NCI-H187 treated with DMSO at 0.1 percent for 48 hours (cell line): ENCODE data around the gene BTRC.
"Not testable (repeated sequence)": the region's sequence is repeated elsewhere in the genome, so short reads cannot be mapped to it uniquely, and the experiment has no call there.

Source experiments
- DNase-seq: peaks from one replicate; lab custom pipeline; 2025; lab: John Stamatoyannopoulos, UW

Gene BTRC

GRCh38 chr10:101353692-101354327 is at the start of gene BTRC:
BTRC (plus strand) TSS chr10:101354165; CDS start chr10:101354181, 16 bp downstream.
- DNase-seq, result peak; percentile 87

GRCh38 chr10:101304316-101304715 is 49.6 kb upstream of the BTRC start:
- no peak for DNase-seq

DNA sequence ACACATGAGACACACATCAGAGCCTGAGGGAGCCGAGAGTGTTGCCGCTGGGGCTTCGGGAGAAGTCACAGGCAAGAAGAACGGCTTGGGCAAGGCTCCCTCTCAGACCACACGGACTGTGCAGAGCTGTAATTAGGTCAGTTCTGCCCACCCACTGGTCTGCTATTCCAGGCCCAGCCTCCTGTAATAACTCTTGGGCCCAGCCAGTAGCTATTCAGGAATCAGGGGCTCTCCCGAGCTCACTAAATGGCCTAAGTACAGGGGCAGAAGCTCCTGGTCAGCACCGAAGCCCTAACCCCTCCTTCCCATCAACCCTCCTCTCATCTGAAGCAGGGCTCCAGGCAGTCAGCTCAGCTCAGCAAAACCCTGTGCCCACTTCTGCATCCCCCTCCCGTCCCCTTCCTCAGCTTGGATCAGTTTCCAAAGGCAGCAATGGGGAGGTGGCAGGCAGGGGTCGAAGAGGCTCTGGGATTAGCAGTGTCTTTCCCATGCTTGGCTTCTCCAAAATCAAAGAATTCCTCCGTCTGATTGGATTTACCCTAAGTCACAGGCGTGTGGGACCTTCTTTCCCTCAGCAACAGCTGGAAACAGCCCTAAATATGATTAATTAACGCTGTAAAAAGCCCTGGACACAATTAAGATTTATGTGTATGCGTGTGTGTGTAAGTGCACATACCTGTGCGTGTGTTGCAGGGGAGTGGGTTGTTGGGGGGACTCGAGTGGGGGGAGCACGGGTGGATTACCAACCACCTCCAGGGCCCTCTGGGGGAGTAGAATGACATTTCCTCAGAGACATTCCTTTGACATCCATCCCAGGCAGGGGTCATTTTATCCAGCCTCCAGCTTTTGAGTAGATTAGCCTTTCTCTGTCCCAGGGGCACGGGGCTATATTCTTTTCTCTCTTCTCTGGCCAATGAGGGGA is 48.4 kb upstream of the BTRC start:
- no peak for DNase-seq

DNA sequence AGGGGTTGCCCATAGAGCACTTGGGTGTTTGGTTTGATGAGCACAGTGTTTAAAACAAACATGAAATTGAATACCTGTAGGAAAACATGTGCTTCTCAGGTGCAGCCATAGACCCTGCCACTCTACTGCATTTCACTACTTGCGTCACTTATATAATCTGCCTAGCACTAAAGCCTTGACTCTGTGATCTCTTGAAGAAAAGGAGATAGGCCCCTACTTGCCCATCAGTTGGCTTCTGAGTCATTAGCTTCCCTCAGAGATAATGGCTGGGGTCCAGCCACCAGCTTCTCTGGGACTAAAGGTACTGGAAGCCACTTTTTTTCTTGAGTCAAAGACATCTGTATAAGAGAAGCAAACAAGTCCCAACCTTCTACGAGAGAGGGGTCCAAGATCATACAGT is 45.9 kb upstream of the BTRC start:
- DNase-seq, result no peak

DNA sequence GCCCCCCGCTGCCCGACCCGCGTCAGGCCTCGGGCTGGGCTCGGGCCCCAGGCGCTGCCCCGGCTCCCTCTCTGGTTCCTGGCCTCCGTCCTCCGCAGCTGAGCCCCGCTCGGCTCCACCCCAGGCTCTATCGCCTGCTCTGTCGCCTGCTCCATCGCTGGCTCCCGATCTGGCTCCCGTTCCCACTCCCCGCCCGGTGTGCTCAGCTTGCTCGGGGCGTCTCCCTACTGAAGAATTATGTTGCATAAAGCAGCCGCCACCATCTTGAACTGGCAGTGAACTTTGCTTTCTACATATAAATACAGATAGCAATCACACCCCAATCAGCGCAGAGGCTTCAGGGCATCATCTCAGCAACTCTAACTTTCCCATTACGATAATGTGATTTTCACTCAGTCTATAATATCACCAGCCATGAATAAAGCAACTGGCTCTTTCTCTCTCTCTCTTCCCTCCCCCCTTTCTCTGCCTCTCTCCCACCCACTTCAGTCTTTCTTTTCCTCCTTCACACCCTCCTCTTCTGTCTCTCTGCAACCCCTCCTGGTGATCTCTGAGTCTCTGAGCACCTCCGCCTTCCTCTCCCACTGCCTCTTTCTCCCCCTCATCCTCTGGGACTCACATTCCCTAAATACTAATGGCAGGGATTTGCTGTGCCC is 43.3 kb upstream of the BTRC start:
- DNase-seq, result no peak

DNA sequence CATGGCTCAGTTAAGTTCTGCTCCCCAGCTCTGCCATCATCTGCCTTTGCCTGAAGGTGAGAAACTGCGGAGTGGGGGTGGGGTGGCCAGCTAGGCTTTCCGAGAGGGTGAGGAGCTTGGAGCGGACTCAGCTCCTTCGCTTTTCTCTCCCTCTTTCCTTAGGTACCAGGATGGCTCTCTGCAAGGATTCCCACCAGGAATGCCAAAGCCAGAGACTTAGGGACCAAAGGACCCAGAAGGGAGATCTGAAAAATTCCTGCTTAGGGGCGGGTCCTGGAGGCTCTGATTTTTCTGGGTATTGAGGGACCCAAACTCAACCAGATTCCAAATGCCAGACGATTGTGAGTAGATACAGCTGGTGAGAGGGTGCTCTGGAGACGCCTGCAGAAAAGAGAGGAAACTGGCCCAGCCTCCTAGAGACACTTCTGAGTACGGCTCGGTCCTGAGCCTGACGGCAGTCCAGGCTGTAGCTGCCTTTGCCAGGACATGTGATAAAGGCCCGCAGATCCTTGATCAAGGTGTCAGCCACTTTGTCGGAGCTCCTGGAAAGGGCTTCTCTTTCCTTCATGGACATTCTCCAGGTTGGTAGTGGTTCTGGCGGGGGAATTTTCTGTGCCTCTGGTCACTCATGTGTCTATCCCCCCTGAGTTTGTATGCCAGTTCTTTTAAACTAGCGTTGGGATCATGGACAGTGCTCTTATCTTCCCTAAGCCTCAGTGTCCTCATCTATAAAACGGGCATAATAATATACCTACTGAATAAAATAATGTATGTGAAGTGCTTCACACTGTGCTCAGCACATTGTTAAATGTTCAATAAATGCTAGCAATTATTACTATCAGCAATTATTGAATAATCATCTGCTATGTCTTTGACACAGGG is 42.5 kb upstream of the BTRC start:
- DNase-seq, result no peak

DNA sequence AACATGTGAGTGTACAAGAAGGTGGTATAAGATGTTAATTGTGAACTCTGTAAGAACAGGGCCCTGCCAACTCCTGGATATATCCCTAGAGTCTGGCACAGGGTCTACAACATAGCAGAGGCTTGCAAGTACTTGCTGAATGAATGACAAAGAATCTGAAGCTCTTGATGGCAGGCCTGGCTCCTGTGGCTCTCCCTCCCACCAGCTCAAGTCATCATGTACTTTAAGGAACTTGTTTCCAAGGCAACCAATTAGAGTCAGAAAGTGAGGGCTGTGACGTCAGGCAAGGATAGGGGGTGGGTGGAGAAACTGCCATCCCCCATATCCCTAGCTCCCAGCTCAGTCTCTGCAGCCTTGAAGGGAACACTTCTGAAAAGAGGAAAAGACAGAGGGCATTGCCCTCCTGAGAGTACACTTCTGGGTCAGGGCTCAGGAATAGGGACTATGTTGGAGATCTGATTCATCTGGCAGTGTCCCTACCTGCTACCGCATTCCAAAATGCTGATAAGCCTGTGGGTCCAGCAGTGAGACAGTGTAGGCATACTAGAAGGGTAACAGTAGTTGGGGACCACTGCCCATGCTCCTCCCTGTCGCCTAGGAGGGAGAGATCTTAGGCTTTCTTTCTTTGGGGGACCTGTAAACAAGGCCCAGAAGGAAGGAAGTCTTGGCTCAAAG is 34.6 kb upstream of the BTRC start:
- no peak for DNase-seq

- DNase-seq, result no peak
These were observed 32.9 kb upstream of the BTRC start for GRCh38 chr10:101321073-101321472.

DNA sequence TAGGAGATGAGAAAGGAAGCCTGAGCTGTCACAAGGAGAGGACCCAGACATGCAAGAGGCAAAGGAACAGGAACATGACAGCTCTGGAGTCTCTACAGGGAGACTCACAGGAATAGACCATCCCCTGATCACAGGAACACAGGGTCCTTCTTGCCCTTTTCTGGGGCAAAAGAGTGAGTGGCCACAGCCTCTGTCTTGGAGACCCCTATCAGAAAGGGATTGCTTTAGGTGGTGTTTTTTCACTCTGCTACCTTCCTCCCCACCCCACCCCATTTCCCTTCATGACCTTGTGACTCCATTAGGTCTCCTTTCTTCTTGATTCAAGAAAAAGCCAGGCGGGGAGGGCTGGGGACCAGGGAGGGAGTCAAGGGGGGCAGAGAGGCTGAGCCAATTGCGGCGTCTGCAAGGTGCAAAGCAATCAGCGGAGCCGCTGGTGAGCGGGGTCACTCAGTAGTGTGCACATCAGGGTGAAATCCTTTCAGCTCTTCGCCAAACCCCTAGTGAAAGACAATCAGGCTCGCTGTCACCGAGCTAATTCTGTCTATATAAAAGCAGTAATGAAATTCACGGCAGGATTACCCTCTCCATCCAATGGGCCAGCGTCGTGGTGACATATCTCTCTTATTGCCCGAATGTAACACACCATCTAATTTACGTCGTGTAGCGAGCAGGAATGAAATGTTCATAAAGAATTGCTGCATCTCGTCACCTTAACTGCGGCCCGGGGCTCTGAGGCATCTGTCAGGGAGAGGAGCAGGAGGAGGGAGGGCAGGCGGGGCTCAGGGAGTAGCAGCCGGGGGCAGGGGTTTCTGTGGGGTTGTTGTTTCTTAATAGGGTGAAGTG is 31.5 kb upstream of the BTRC start:
- DNase-seq, result no peak

GRCh38 chr10:101323495-101323894 is 30.5 kb upstream of the BTRC start:
- DNase-seq, result no peak

DNA sequence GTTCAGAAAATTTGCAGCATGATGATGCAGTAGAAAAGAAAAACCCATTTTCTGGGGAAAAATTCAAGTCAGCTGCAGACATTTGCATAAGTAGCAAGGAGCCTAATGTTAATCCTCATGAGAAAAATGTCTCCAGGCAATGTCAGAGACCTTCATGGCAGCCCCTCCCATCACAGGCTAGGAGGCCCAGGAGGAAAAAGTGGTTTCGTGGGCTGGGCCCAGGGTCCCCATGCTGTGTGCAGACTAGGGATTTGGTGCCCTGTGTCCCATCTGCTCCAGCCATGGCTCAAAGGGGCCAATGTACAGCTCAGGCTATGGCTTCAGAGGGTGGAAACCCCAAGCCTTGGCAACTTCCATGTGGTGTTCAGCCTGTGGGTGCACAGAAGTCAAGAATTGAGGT is 26.5 kb upstream of the BTRC start:
- not testable (repeated sequence) for DNase-seq

GRCh38 chr10:101329341-101330032 is 24.5 kb upstream of the BTRC start:
- DNase-seq, result no peak

- DNase-seq, result no peak
These were observed 23.7 kb upstream of the BTRC start for GRCh38 chr10:101330231-101330630.

GRCh38 chr10:101330631-101331225 is 23.2 kb upstream of the BTRC start:
- no peak for DNase-seq

GRCh38 chr10:101331956-101332355 is 22.0 kb upstream of the BTRC start:
- DNase-seq, result no peak

DNA sequence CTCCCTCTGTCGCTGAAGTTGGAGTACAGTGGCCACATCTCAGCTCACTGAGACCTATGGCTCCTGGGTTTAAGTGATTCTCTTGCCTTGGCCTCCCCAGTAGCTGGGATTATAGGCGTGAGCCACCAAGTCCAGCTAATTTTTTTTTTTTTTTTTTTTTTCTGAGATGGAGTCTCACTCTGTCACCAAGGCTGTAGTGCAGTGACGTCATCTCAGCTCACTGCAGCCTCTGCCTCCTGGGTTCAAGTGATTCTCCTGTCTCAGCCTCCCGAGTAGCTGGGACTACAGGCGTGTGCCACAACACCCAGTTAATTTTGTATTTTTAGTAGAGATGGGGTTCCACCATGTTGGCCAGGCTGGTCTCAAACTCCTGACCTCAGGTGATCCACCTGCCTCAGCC is 19.7 kb upstream of the BTRC start:
- not testable (repeated sequence) for DNase-seq

DNA sequence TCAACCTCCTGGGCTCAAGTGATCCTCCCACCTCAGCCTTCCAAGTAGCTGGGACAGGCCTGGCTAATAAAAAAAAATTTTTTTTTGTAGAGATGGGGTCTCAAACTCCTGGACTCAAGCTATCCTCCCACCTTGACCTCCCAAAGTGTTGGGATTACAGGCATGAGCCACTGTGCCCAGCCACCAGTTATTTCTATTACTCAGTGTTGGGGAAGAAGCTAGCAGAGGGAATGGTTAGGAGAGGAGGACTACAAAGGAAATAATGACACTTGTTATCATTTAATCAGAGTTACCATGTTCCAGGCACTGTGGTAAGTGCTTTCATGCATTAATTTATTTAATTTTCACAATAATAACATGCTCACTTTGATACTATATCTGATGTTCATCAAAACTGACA is 17.6 kb upstream of the BTRC start:
- no peak for DNase-seq

DNA sequence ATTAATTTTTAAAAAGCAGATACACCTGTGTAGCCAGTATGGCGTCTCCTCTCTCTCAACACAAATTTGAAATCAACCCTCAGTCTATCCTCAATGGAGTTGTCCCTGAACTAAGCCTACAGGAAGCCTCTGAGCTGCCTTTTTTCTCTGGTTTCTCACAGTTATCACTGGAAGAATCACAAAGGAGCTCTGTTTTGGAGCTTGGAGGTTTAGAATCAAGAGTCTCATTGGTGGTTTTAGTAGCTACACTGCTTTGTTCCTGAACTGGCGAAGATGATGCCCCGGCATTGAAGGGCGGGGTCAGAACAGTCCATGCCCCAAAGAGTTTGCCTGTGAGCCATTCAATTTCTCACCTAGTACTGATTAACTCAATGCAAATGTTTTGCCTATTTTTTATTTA is 16.1 kb upstream of the BTRC start:
- DNase-seq, result no peak

GRCh38 chr10:101341438-101341837 is 12.5 kb upstream of the BTRC start:
- DNase-seq, result no peak
